ENCODE data around the gene PHLDA3.
A peak's percentile ranks its signal among the peaks of the same experiment; 100 is the strongest.

Gene PHLDA3

GRCh38 chr1:201488830-201489589 is 20.0 kb upstream of the PHLDA3 start:
- TF ChIP-seq CTCF (IDR thresholded peaks at IDR 0.05; ENCODE audit: unreplicated experiment in 3 of 3): no peak
- peak overlapping the region in 2 of 3 experiments; percentile 81 to 88 for H3K27ac Mint-ChIP-seq
- H3K4me1 Mint-ChIP-seq: peaks cover 68% of the 10 kb centered on the region
- H3K9me3 Mint-ChIP-seq: peaks cover 5% of the 10 kb centered on the region
- peaks cover 10% of the 10 kb centered on the region for H3K27me3 Mint-ChIP-seq (ENCODE audit: low read depth)
- H3K4me3 Mint-ChIP-seq: no peak overlapping the region
- no peaks in the 10 kb centered on the region for H3K36me3 Mint-ChIP-seq (ENCODE audit: low read depth)

GRCh38 chr1:201487742-201488141 is 18.8 kb upstream of the PHLDA3 start:
- Mint-ChIP-seq H3K4me3 (no peak overlapping the region), H3K4me1 (peaks cover 58% of the 10 kb centered on the region), H3K9me3 (no peaks in the 10 kb centered on the region), H3K27me3 (ENCODE audit: low read depth) (peaks cover 10% of the 10 kb centered on the region), H3K36me3 (ENCODE audit: low read depth) (no peaks in the 10 kb centered on the region), H3K27ac (peak overlapping the region in 2 of 3 experiments; percentile 81 to 88)
- TF ChIP-seq CTCF (IDR thresholded peaks at IDR 0.05; ENCODE audit: unreplicated experiment in 3 of 3): no peak

- Mint-ChIP-seq H3K4me3 (no peak overlapping the region), H3K36me3 (ENCODE audit: low read depth) (no peaks in the 10 kb centered on the region), H3K9me3 (no peaks in the 10 kb centered on the region), H3K27me3 (ENCODE audit: low read depth) (peaks cover 25% of the 10 kb centered on the region), H3K27ac (peak overlapping the region; percentile 40 to 93 (median 90)), H3K4me1 (peaks cover 56% of the 10 kb centered on the region)
- TF ChIP-seq CTCF (IDR thresholded peaks at IDR 0.05; ENCODE audit: unreplicated experiment in 3 of 3): no peak
Measured at GRCh38 chr1:201486187-201486586, 17.2 kb upstream of the PHLDA3 start.

- H3K9me3 Mint-ChIP-seq: no peaks in the 10 kb centered on the region
- H3K4me3 Mint-ChIP-seq: no peak overlapping the region
- no peaks in the 10 kb centered on the region for H3K36me3 Mint-ChIP-seq (ENCODE audit: low read depth)
- H3K27ac Mint-ChIP-seq: peak overlapping the region in 2 of 3 experiments; percentile 90 to 93
- TF ChIP-seq CTCF (IDR thresholded peaks at IDR 0.05; ENCODE audit: unreplicated experiment in 3 of 3): no peak
- peaks cover 31% of the 10 kb centered on the region for H3K27me3 Mint-ChIP-seq (ENCODE audit: low read depth)
- peaks cover 54% of the 10 kb centered on the region for H3K4me1 Mint-ChIP-seq
Measured at GRCh38 chr1:201485184-201485774, 16.3 kb upstream of the PHLDA3 start.

- Mint-ChIP-seq H3K9me3 (no peaks in the 10 kb centered on the region), H3K36me3 (ENCODE audit: low read depth) (no peaks in the 10 kb centered on the region), H3K27me3 (ENCODE audit: low read depth) (peaks cover 31% of the 10 kb centered on the region), H3K4me3 (no peak overlapping the region), H3K27ac (peak overlapping the region in 2 of 3 experiments; percentile 16 to 28), H3K4me1 (peaks cover 49% of the 10 kb centered on the region)
- TF ChIP-seq CTCF (IDR thresholded peaks at IDR 0.05; ENCODE audit: unreplicated experiment in 3 of 3): no peak
Measured at GRCh38 chr1:201483373-201483949, 14.5 kb upstream of the PHLDA3 start.
